Breast epithelium (tissue), 4 donors: Measurements from ENCODE around the gene ZNF148. TPM values are rescaled to one million over a fixed set of nuclear protein-coding genes. Genes with fewer than 3 reads are reported as not detected.

Experiments used
- DNase-seq, 2 donors: peaks; one replicate each; pipeline ENCODE4 v3.0.0-alpha.2; 2019; ENCODE audit warnings: low spot score in 2 of 2
- H3K27ac ChIP-seq, 2 donors: fragments of 200-600 bp; sonication (generic) in 1 of 2; one replicate each; pipeline ENCODE4 v1.5.1; 2016 to 2019; ENCODE audit warnings: mild to moderate bottlenecking in 1 of 2
- H3K27me3 ChIP-seq, 2 donors: fragments of 200-600 bp; sonication (generic) in 1 of 2; one replicate each; pipeline versions ENCODE4 v1.5.1 to v1.6.0; 2017 to 2019; ENCODE audit warnings: control low read depth in 1 of 2, mild to moderate bottlenecking in 1 of 2
- H3K36me3 ChIP-seq: fragments of 200-600 bp; one replicate; pipeline ENCODE4 v1.5.1; 2019
- H3K4me1 ChIP-seq, 2 donors: fragments of 200-600 bp; sonication (generic); one replicate each; pipeline ENCODE4 v1.5.1; 2016 to 2019; ENCODE audit warnings: control low read depth in 1 of 2
- H3K4me3 ChIP-seq, 3 donors: fragments of 200-600 bp; sonication (generic); 1 replicate in 2 of 3; 2 replicates in 1 of 3; pipeline ENCODE4 v1.5.1; 2016 to 2019; ENCODE audit warnings: mild to moderate bottlenecking in 3 of 3, moderate library complexity in 2 of 3
- H3K9me3 ChIP-seq, 2 donors: fragments of 200-600 bp; sonication (generic) in 1 of 2; one replicate each; pipeline ENCODE4 v1.5.1; 2016 to 2019; ENCODE audit warnings: control low read depth in 1 of 2
- POLR2A ChIP-seq: fragments of 450-650 bp; IDR thresholded peaks from one replicate; pipeline ENCODE4 v1.6.1; 2016; ENCODE audit warnings: antibody characterized with exemption, mild to moderate bottlenecking, moderate library complexity
- POLR2AphosphoS5 ChIP-seq, 3 donors: sonication (generic); formaldehyde crosslinking; IDR thresholded peaks; one replicate each; pipeline ENCODE4 v1.6.1; 2017; ENCODE audit warnings: antibody characterized with exemption in 3 of 3
- intact Hi-C: fragments of 100-400 bp; cut with DNase I; formaldehyde crosslinking; loops from one replicate; pipeline ENCODE4 v1.15.1; 2023; ENCODE audit warnings: low total_unique reads
- total RNA-seq, 3 donors: library from RNA; depleted of rRNA; stranded (reverse); fragments of >200 nt; gene quantifications; one replicate each; pipeline ENCODE4 v1.1.0, GENCODE V29; 2016
- TF ChIP-seq, protein P1 (sequence below), 3 donors: fragments of 450-650 bp; IDR thresholded peaks; one replicate each; pipeline ENCODE4 v1.5.1; 2016 to 2017; ENCODE audit warnings: antibody characterized with exemption in 3 of 3, mild to moderate bottlenecking in 3 of 3, moderate library complexity in 3 of 3

ZNF148 gene
- total RNA-seq, 3 donors from 2014 or later, result 29.8 to 47.7 (median 31.8) TPM

DNA sequence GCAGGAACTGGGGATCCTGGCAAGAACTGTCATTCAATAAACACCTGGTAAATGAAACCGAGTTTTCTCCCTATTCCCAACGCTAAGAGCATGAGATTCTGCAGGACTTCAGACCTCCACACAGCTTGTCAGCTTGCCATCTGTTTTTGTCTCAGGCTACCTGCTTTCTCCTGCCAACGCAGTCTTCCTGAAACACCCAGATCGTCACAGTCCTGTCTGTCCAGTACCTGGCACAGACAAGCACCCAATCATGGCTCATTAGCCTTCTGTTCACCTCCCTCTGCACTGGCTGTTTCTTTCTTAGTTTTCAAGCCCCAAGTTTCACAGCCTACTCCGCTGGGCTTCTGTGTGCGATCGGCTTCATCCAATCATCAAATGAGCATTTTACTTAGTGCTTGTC is 167.6 kb downstream of the ZNF148 start:
- Histone ChIP-seq H3K27ac (peak overlapping the region; percentile 39 to 63), H3K9me3 (no peaks in the 10 kb centered on the region), H3K4me3 (no peak overlapping the region), H3K4me1 (no peaks in the 10 kb centered on the region), H3K27me3 (no peaks in the 10 kb centered on the region), H3K36me3 (no peaks in the 10 kb centered on the region)
- DNase-seq, result no peak
- intact Hi-C loops, result no loop called here
- no peak for TF ChIP-seq POLR2AphosphoS5 (IDR thresholded peaks at IDR 0.05)
- no peak for TF ChIP-seq POLR2A
- TF ChIP-seq, protein P1, sequence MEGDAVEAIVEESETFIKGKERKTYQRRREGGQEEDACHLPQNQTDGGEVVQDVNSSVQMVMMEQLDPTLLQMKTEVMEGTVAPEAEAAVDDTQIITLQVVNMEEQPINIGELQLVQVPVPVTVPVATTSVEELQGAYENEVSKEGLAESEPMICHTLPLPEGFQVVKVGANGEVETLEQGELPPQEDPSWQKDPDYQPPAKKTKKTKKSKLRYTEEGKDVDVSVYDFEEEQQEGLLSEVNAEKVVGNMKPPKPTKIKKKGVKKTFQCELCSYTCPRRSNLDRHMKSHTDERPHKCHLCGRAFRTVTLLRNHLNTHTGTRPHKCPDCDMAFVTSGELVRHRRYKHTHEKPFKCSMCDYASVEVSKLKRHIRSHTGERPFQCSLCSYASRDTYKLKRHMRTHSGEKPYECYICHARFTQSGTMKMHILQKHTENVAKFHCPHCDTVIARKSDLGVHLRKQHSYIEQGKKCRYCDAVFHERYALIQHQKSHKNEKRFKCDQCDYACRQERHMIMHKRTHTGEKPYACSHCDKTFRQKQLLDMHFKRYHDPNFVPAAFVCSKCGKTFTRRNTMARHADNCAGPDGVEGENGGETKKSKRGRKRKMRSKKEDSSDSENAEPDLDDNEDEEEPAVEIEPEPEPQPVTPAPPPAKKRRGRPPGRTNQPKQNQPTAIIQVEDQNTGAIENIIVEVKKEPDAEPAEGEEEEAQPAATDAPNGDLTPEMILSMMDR (IDR thresholded peaks at IDR 0.05), result no peak

DNA sequence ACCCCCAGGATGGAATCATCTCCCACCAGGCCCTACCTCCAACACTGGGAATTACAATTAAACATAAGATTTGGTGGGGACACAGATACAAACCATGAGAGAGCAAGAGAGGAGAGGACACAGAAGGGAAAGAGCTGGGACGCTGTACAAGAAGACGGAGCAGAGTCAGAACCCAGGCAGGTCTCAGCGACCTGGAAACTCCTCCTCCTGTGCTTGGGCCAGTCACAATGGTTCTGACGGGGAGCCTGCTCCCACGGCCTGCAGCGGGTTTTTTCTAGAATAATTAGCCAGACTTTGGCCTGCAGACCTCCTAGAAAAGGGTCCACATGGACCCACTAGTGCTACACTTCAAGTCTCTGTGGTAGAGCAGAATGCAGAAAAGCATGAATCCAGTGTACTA is 168.2 kb downstream of the ZNF148 start:
- Histone ChIP-seq H3K27ac (peak overlapping the region; percentile 39 to 63), H3K36me3 (no peaks in the 10 kb centered on the region), H3K27me3 (no peaks in the 10 kb centered on the region), H3K4me1 (no peaks in the 10 kb centered on the region), H3K4me3 (no peak overlapping the region), H3K9me3 (no peaks in the 10 kb centered on the region)
- TF ChIP-seq, protein P1 (IDR thresholded peaks at IDR 0.05), result no peak
- TF ChIP-seq POLR2AphosphoS5 (IDR thresholded peaks at IDR 0.05) (no peak), POLR2A (no peak)
- no peak for DNase-seq
- intact Hi-C loops, result no loop called here

DNA sequence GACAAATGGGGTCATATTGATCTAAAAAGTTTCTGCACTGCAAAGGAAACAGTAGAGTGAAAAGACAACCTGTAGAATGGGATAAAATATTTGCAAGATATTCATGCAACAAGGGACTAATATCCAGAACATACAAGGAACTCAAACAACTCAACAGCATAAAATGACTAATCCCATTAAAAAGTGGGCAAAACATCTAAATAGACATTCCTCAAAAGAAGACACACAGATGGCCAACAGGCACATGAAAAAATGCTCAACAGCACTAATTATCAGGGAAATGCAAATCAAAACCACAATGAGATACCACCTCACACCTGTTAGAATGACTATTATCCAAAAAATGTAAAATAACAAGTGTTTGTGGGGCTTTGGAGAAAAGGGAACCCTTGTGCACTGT is 171.4 kb downstream of the ZNF148 start:
- intact Hi-C loops, result no loop called here
- H3K36me3 ChIP-seq, result no peaks in the 10 kb centered on the region
- H3K27me3 ChIP-seq, result no peaks in the 10 kb centered on the region
- DNase-seq, result no peak
- TF ChIP-seq POLR2A, result no peak
- TF ChIP-seq, protein P1 (IDR thresholded peaks at IDR 0.05), result no peak
- no peak for TF ChIP-seq POLR2AphosphoS5 (IDR thresholded peaks at IDR 0.05)
- H3K4me3 ChIP-seq, result no peak overlapping the region
- H3K9me3 ChIP-seq, result no peaks in the 10 kb centered on the region
- H3K4me1 ChIP-seq, result no peaks in the 10 kb centered on the region
- H3K27ac ChIP-seq, result no peak overlapping the region

DNA sequence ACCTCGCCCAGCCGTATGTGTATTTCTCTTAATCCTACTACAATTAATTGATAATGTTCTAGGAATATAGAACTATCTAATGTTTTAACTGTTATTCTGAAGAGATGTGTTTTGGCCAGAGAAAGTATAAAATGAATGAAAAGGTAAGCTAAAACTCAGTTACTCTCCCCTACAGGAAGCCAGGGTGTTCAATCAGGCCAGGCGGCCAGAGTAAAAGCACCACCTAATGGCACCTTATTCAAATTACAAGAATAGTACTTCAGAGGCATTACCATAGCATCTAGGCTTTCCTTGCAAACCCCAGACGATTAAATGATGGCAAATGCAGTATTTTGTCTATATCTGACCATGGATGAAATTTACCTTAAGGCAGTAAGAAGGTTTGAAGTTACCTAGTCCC is 172.9 kb downstream of the ZNF148 start:
- intact Hi-C loops, result no loop called here
- no peaks in the 10 kb centered on the region for H3K9me3 ChIP-seq
- DNase-seq, result no peak
- H3K27ac ChIP-seq, result no peak overlapping the region
- H3K4me1 ChIP-seq, result no peaks in the 10 kb centered on the region
- no peak overlapping the region for H3K4me3 ChIP-seq
- H3K36me3 ChIP-seq, result no peaks in the 10 kb centered on the region
- no peaks in the 10 kb centered on the region for H3K27me3 ChIP-seq
- TF ChIP-seq POLR2A, result no peak
- TF ChIP-seq, protein P1 (IDR thresholded peaks at IDR 0.05), result no peak
- TF ChIP-seq POLR2AphosphoS5 (IDR thresholded peaks at IDR 0.05), result no peak

DNA sequence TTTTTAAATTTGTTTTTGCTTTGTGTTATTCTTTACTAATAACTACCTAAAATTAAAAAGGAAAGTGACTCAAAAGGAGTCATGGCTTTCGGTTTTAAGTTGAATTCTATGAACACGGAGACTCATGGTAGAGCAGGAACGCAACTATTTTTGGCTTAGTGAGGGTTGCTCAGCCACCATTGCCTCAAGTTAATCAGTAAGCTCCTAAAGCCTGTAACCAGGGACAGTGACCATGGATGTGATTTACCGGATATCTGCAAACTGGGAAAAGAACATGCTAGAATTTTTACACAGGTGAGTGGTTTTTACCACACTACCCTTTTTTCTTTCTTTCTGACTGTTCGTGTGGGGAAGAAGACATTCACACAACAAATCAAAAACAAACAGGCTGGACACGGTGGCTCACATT is 174.4 kb downstream of the ZNF148 start:
- TF ChIP-seq POLR2A (no peak), POLR2AphosphoS5 (IDR thresholded peaks at IDR 0.05) (no peak)
- TF ChIP-seq, protein P1 (IDR thresholded peaks at IDR 0.05), result no peak
- intact Hi-C loops, result no loop called here
- H3K4me1 ChIP-seq, result no peaks in the 10 kb centered on the region
- DNase-seq, result no peak
- H3K27me3 ChIP-seq, result no peaks in the 10 kb centered on the region
- no peak overlapping the region for H3K4me3 ChIP-seq
- no peaks in the 10 kb centered on the region for H3K36me3 ChIP-seq
- no peak overlapping the region for H3K27ac ChIP-seq
- no peaks in the 10 kb centered on the region for H3K9me3 ChIP-seq
